ENCODE measurements around the gene PRSS36. TPM values are rescaled to one million over a fixed set of nuclear protein-coding genes. Genes with fewer than 3 reads are reported as not detected.
"Not testable (repeated sequence)": the region's sequence is repeated elsewhere in the genome, so short reads cannot be mapped to it uniquely, and the experiment has no call there.

PRSS36 gene
- total RNA-seq, 4 donors from 2014 or later, result 0.17 to 15.3 (median 3.7) TPM

DNA sequence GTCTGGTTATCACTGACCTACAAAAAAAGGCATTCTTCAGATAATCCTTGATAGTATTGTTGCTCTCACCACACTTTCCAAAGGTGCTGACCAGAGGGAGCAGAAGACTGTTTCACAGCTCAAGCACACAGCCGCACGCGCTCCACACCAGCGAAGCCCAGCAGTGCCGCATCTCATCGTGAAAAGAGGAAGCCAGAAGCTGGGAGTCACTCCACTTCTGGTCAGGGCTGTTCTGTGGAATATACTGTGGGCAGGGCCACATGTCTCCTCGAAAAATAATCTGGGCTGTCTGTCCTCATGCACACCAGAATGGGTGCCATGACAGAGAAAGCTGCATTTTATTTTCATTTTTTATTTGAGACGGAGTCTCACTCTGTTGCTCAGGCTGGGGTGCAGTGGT is 7.3 kb upstream of the PRSS36 start:
- Histone ChIP-seq H3K4me1 (no peaks in the 10 kb centered on the region), H3K4me3 (no peak overlapping the region), H3K9me3 (no peaks in the 10 kb centered on the region), H3K36me3 (no peaks in the 10 kb centered on the region), H3K27ac (no peak overlapping the region), H3K27me3 (peaks cover 14% of the 10 kb centered on the region)
- WGBS, 2 donors (ENCODE audit: low coverage in 1 of 2), result 61 to 68% methylated on average over 2 to 3 of the region's 8 CpGs
- ATAC-seq, result no peak
- no peak for TF ChIP-seq EP300 (IDR thresholded peaks at IDR 0.05)
- TF ChIP-seq, protein P1, sequence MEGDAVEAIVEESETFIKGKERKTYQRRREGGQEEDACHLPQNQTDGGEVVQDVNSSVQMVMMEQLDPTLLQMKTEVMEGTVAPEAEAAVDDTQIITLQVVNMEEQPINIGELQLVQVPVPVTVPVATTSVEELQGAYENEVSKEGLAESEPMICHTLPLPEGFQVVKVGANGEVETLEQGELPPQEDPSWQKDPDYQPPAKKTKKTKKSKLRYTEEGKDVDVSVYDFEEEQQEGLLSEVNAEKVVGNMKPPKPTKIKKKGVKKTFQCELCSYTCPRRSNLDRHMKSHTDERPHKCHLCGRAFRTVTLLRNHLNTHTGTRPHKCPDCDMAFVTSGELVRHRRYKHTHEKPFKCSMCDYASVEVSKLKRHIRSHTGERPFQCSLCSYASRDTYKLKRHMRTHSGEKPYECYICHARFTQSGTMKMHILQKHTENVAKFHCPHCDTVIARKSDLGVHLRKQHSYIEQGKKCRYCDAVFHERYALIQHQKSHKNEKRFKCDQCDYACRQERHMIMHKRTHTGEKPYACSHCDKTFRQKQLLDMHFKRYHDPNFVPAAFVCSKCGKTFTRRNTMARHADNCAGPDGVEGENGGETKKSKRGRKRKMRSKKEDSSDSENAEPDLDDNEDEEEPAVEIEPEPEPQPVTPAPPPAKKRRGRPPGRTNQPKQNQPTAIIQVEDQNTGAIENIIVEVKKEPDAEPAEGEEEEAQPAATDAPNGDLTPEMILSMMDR (IDR thresholded peaks at IDR 0.05), result no peak
- no peak for TF ChIP-seq POLR2A (IDR thresholded peaks at IDR 0.05)
- no peak for TF ChIP-seq POLR2AphosphoS5 (IDR thresholded peaks at IDR 0.05)

DNA sequence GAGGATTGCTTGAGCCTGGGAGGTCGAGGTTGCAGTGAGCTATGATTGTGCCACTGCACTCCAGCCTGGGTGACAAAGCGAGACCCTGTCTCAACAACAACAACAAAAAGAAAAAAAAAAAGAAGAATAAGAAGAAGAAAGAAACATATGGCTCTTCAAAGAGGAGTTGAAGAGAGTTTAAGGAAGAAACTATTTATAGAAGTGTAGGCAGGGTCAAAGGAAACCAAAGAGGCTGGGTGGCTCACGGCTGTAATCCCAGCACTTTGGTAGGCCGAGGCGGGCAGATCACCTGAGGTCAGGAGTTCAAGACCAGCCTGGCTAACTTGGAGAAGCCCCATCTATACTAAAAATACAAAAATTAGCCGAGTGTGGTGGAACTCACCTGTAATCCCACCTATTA is 1.1 kb upstream of the PRSS36 start:
- not testable (repeated sequence) for H3K9me3 ChIP-seq, ATAC-seq, H3K36me3 ChIP-seq, H3K27ac ChIP-seq, H3K4me1 ChIP-seq, H3K4me3 ChIP-seq
- H3K27me3 ChIP-seq, result peaks cover 56% of the 10 kb centered on the region
- 75 to 84% methylated on average over 5 to 6 of the region's 6 CpGs for WGBS, 2 donors (ENCODE audit: low coverage in 1 of 2)

DNA sequence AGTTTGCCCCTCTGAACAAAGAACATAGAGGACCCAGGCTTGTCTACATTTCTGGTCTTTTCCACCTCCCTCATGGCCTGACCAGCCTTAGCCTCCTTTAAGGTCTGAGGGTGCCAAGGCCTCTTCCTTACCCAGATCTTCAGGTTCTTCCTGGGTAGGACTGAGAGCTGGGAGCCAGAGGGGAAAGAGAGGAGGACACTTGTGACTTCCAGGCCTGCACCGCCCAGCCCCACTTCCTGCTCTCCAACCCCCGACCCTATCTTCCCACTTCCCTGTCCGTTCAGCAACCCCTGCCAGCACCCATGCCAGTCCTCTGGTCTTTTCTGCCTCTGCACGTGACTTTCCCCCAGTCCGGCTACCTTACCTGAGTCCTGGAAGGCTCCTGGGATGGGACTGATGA is 534 bp downstream of the PRSS36 start:
- H3K9me3 ChIP-seq, result no peaks in the 10 kb centered on the region
- 73 to 86% methylated on average over 5 of the region's 5 CpGs for WGBS, 2 donors (ENCODE audit: low coverage in 1 of 2)
- TF ChIP-seq POLR2A (IDR thresholded peaks at IDR 0.05) (no peak), POLR2AphosphoS5 (IDR thresholded peaks at IDR 0.05) (no peak), EP300 (IDR thresholded peaks at IDR 0.05) (no peak)
- TF ChIP-seq, protein P1 (IDR thresholded peaks at IDR 0.05), result no peak
- peaks cover 0 to 4% (median 0%) of the 10 kb centered on the region in 3 donors for H3K4me1 ChIP-seq
- H3K4me3 ChIP-seq, result peak overlapping the region in 1 of 2 donors; percentile 3
- H3K36me3 ChIP-seq, result no peaks in the 10 kb centered on the region
- peak overlapping the region in 1 of 4 donors; percentile 29 for H3K27ac ChIP-seq
- peaks cover 56% of the 10 kb centered on the region for H3K27me3 ChIP-seq
- ATAC-seq, result no peak

DNA sequence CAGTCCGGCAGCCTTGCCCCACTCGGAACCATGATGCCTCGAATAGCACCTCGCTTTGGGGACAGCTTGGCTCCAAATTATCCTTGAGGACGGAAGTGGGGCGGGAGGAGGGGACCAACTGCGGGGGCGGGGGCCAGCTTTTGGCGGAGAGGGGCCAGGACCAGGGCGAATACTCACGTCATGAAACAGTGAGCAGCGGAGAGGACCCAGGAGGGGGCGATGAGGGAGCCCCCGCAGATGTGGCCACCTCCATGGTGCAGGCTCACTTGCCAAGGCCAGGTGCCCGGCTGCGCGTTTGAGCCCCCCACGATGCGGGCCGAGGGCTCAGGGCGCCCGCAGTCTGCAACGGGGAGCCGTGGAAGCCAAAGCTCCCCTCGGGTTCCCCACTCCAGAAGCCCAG is 970 bp downstream of the PRSS36 start:
- Histone ChIP-seq H3K4me1 (peaks cover 0 to 4% (median 0%) of the 10 kb centered on the region in 3 donors), H3K4me3 (no peak overlapping the region), H3K9me3 (no peaks in the 10 kb centered on the region), H3K27ac (no peak overlapping the region), H3K36me3 (no peaks in the 10 kb centered on the region), H3K27me3 (peaks cover 56% of the 10 kb centered on the region)
- TF ChIP-seq POLR2AphosphoS5 (IDR thresholded peaks at IDR 0.05), result no peak
- no peak for TF ChIP-seq EP300 (IDR thresholded peaks at IDR 0.05)
- 81% methylated on average over 3 of the region's 25 CpGs; no CpG with 5 or more reads in 1 of the 2 donors for WGBS, 2 donors (ENCODE audit: low coverage in 1 of 2)
- ATAC-seq, result no peak

DNA sequence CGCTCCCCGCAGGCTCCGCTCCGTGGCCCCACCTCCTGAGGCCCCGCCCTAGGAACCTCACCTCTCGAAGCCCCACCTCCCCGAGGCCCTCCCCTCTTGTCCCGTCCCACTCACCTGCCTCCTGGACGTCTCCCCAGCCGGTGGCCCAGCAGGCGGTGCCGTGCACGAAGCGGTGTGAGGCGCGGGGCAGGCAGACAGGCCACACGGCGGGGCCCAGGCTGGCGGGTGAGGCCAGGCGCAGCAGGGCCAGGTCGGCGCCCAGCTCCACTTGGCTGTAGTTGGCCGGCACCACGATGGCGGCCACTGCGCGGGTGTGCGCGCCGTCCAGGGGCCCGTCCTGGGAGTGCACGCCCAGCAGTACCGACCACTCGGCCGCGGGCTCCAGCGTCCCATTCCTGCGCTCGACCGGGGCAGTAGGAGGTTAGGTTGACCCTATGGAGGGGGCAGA is 1.6 kb downstream of the PRSS36 start:
- no peaks in the 10 kb centered on the region for H3K9me3 ChIP-seq
- H3K4me1 ChIP-seq, result peaks cover 0 to 5% (median 0%) of the 10 kb centered on the region in 3 donors
- H3K36me3 ChIP-seq, result no peaks in the 10 kb centered on the region
- H3K27me3 ChIP-seq, result peaks cover 51% of the 10 kb centered on the region
- no peak overlapping the region for H3K4me3 ChIP-seq
- ATAC-seq, result peak; percentile 21
- TF ChIP-seq POLR2AphosphoS5 (IDR thresholded peaks at IDR 0.05) (no peak), EP300 (IDR thresholded peaks at IDR 0.05) (no peak), POLR2A (IDR thresholded peaks at IDR 0.05) (no peak)
- TF ChIP-seq, protein P1 (IDR thresholded peaks at IDR 0.05), result no peak
- no peak overlapping the region for H3K27ac ChIP-seq
- WGBS, 2 donors (ENCODE audit: low coverage in 1 of 2), result 7 to 10% methylated on average over 3 to 6 of the region's 40 CpGs

DNA sequence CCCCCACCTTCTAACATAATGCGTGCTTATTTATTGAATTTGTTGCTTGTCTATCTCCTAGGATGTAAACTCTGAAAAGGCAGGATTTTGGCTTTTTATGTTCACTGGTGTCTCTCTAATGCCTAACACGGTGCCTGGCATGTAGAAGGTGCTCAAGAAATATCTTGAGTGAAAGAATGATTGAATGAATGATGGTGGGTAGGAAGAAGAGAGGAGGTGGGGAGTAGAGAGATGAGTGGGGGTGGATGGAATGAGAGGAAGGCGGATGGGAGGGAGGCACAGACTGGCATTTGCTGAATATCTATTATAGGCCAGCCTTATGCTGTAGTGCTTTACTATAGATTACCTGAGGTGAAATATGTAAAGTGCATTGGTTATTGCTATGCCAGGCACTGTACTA is 2.3 kb downstream of the PRSS36 start:
- H3K4me1 ChIP-seq, result peaks cover 0 to 12% (median 6%) of the 10 kb centered on the region in 3 donors
- no peak overlapping the region for H3K4me3 ChIP-seq
- no peaks in the 10 kb centered on the region for H3K36me3 ChIP-seq
- no peak for ATAC-seq
- H3K27ac ChIP-seq, result no peak overlapping the region
- no peak for TF ChIP-seq POLR2AphosphoS5 (IDR thresholded peaks at IDR 0.05)
- TF ChIP-seq EP300 (IDR thresholded peaks at IDR 0.05), result no peak
- no peak for TF ChIP-seq POLR2A (IDR thresholded peaks at IDR 0.05)
- TF ChIP-seq, protein P1 (IDR thresholded peaks at IDR 0.05), result no peak
- H3K27me3 ChIP-seq, result peaks cover 44% of the 10 kb centered on the region
- no peaks in the 10 kb centered on the region for H3K9me3 ChIP-seq
- 87 to 88% methylated on average over 3 of the region's 3 CpGs for WGBS, 2 donors (ENCODE audit: low coverage in 1 of 2)
